Loucy (cell line): ENCODE results near the gene TTPAL.

Experiments used
- H2AFZ ChIP-seq: fragments of 200-600 bp; sonication (generic); 2 replicates; pipeline ENCODE4 v1.6.0; 2016; ENCODE audit warnings: antibody characterized with exemption, mild to moderate bottlenecking, low read length, moderate library complexity
- H3F3A ChIP-seq: fragments of 200-600 bp; 2 replicates; pipeline ENCODE4 v1.6.0; 2016; ENCODE audit warnings: antibody characterized with exemption, low read depth, mild to moderate bottlenecking
- H3K27me3 ChIP-seq: fragments of 200-600 bp; sonication (generic); 2 replicates; pipeline ENCODE4 v1.6.1; 2014; ENCODE audit warnings: low read length, mild to moderate bottlenecking; ENCODE audit not compliant: insufficient read depth, poor library complexity, severe bottlenecking
- H3K36me3 ChIP-seq: fragments of 200-600 bp; sonication (generic); 2 replicates; pipeline ENCODE4 v1.6.1; 2016; ENCODE audit warnings: low read length; ENCODE audit not compliant: insufficient read depth
- H3K4me1 ChIP-seq: fragments of 200-600 bp; sonication (generic); 2 replicates; pipeline ENCODE4 v1.5.1; 2014; ENCODE audit warnings: low read length, mild to moderate bottlenecking; ENCODE audit not compliant: insufficient read depth, poor library complexity, severe bottlenecking
- H3K4me2 ChIP-seq: fragments of 200-600 bp; sonication (generic); 2 replicates; pipeline ENCODE4 v1.6.0; 2014; ENCODE audit warnings: antibody characterized with exemption, low read length, low read depth, mild to moderate bottlenecking; ENCODE audit not compliant: poor library complexity, severe bottlenecking
- H3K4me3 ChIP-seq: fragments of 200-600 bp; sonication (generic); 2 replicates; pipeline ENCODE4 v1.5.1; 2014; ENCODE audit warnings: low read length, mild to moderate bottlenecking, mixed read lengths; ENCODE audit not compliant: poor library complexity, severe bottlenecking
- H3K79me2 ChIP-seq: fragments of 200-600 bp; sonication (generic); 2 replicates; pipeline ENCODE4 v1.6.1; 2014; ENCODE audit warnings: low read length; ENCODE audit not compliant: insufficient read depth
- H3K9ac ChIP-seq: fragments of 200-600 bp; sonication (generic); 2 replicates; pipeline ENCODE4 v1.6.0; 2014; ENCODE audit warnings: mild to moderate bottlenecking, low read depth, low read length, moderate library complexity; ENCODE audit not compliant: poor library complexity, severe bottlenecking
- H3K9me2 ChIP-seq: fragments of 200-600 bp; sonication (generic); replicated peaks from 2 replicates; pipeline ENCODE4 v1.6.1; 2016; ENCODE audit warnings: low read depth, low read length, mixed read lengths
- H3K9me3 ChIP-seq: fragments of 200-600 bp; sonication (generic); 2 replicates; pipeline ENCODE4 v1.6.1; 2014; ENCODE audit warnings: mild to moderate bottlenecking, antibody characterized with exemption, low read length, low read depth; ENCODE audit not compliant: insufficient read depth
- H4K20me1 ChIP-seq: fragments of 200-600 bp; sonication (generic); 2 replicates; pipeline ENCODE4 v1.6.0; 2014; ENCODE audit warnings: antibody characterized with exemption, low read length, mild to moderate bottlenecking; ENCODE audit not compliant: insufficient read depth, poor library complexity, severe bottlenecking
- EZH2phosphoT487 ChIP-seq: fragments of 200-600 bp; IDR thresholded peaks from 2 replicates; pipeline ENCODE4 v1.6.1; 2018; ENCODE audit warnings: antibody characterized with exemption, mild to moderate bottlenecking, moderate library complexity, borderline replicate concordance
- TF ChIP-seq, protein P1 (sequence below): fragments of 200-600 bp; sonication (generic); conservative IDR thresholded peaks from 2 replicates; pipeline ENCODE4 v1.5.1; 2014; ENCODE audit warnings: mild to moderate bottlenecking, antibody characterized with exemption, low read length

Gene TTPAL

GRCh38 chr20:44533928-44534327 is 58.3 kb downstream of the TTPAL start:
- Histone ChIP-seq H3K9me2 (no peaks in the 10 kb centered on the region), H4K20me1 (no peaks in the 10 kb centered on the region), H3K4me1 (peaks cover 40% of the 10 kb centered on the region), H3K36me3 (no peaks in the 10 kb centered on the region), H3K79me2 (peaks cover 17% of the 10 kb centered on the region; the same call in 1 of the 2 replicates), H3K9me3 (no peaks in the 10 kb centered on the region), H3K9ac (no peak overlapping the region), H2AFZ (no peak overlapping the region), H3K4me3 (peak overlapping the region; percentile 90), H3K27me3 (no peaks in the 10 kb centered on the region), H3F3A (peaks cover 6% of the 10 kb centered on the region; the same call in 1 of the 2 replicates), H3K4me2 (peak overlapping the region; percentile 94)
- TF ChIP-seq, protein P1, sequence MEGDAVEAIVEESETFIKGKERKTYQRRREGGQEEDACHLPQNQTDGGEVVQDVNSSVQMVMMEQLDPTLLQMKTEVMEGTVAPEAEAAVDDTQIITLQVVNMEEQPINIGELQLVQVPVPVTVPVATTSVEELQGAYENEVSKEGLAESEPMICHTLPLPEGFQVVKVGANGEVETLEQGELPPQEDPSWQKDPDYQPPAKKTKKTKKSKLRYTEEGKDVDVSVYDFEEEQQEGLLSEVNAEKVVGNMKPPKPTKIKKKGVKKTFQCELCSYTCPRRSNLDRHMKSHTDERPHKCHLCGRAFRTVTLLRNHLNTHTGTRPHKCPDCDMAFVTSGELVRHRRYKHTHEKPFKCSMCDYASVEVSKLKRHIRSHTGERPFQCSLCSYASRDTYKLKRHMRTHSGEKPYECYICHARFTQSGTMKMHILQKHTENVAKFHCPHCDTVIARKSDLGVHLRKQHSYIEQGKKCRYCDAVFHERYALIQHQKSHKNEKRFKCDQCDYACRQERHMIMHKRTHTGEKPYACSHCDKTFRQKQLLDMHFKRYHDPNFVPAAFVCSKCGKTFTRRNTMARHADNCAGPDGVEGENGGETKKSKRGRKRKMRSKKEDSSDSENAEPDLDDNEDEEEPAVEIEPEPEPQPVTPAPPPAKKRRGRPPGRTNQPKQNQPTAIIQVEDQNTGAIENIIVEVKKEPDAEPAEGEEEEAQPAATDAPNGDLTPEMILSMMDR: no peak
- no peak for TF ChIP-seq EZH2phosphoT487

- Histone ChIP-seq H2AFZ (no peak overlapping the region), H3K27me3 (no peaks in the 10 kb centered on the region), H4K20me1 (no peaks in the 10 kb centered on the region), H3K4me1 (peaks cover 36% of the 10 kb centered on the region), H3K9me2 (no peaks in the 10 kb centered on the region), H3K36me3 (no peaks in the 10 kb centered on the region), H3K9me3 (no peaks in the 10 kb centered on the region), H3K9ac (no peak overlapping the region), H3K4me2 (peak overlapping the region; percentile 39), H3K4me3 (no peak overlapping the region), H3K79me2 (peaks cover 17% of the 10 kb centered on the region; the same call in 1 of the 2 replicates), H3F3A (peaks cover 6% of the 10 kb centered on the region; the same call in 1 of the 2 replicates)
- no peak for TF ChIP-seq EZH2phosphoT487
- TF ChIP-seq, protein P1: no peak
Observed at GRCh38 chr20:44536175-44536574, 60.5 kb downstream of the TTPAL start.

- no peaks in the 10 kb centered on the region for H4K20me1 ChIP-seq
- H3K27me3 ChIP-seq: no peaks in the 10 kb centered on the region
- peaks cover 31% of the 10 kb centered on the region for H3K4me1 ChIP-seq
- H2AFZ ChIP-seq: no peak overlapping the region
- TF ChIP-seq, protein P1: 0 out of 2 replicates have a peak, but pooled peaks have one; percentile 13
- TF ChIP-seq EZH2phosphoT487: no peak
- no peak overlapping the region for H3K9ac ChIP-seq
- peaks cover 9% of the 10 kb centered on the region; the same call in 1 of the 2 replicates for H3K79me2 ChIP-seq
- H3K9me2 ChIP-seq: no peaks in the 10 kb centered on the region
- no peak overlapping the region for H3K4me2 ChIP-seq
- H3K36me3 ChIP-seq: no peaks in the 10 kb centered on the region
- no peak overlapping the region for H3K4me3 ChIP-seq
- peaks cover 6% of the 10 kb centered on the region; the same call in 1 of the 2 replicates for H3F3A ChIP-seq
- H3K9me3 ChIP-seq: no peaks in the 10 kb centered on the region
Observed at GRCh38 chr20:44537993-44538392, 62.3 kb downstream of the TTPAL start.
